ENCODE data around the gene MPDZ.

DNA sequence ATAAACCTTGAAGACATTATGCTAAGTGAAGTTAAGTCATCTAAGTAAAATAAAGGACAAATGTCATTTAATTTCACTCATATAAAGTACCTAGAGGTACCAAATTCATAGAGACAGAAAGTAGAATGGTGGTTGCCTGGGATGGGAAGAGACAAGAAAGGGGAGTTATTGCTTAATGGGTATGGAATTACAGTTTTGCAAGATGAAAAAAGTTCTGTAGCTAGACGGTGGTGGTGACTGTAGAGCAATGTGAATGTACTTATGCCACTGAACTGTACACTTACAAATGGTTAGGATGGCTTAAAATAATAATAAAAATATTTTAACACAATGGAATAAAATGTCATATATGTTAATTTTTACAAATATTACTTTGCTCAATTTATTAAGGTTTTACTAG lies 128.0 kb downstream of the MPDZ start:
- TF ChIP-seq, protein P1, sequence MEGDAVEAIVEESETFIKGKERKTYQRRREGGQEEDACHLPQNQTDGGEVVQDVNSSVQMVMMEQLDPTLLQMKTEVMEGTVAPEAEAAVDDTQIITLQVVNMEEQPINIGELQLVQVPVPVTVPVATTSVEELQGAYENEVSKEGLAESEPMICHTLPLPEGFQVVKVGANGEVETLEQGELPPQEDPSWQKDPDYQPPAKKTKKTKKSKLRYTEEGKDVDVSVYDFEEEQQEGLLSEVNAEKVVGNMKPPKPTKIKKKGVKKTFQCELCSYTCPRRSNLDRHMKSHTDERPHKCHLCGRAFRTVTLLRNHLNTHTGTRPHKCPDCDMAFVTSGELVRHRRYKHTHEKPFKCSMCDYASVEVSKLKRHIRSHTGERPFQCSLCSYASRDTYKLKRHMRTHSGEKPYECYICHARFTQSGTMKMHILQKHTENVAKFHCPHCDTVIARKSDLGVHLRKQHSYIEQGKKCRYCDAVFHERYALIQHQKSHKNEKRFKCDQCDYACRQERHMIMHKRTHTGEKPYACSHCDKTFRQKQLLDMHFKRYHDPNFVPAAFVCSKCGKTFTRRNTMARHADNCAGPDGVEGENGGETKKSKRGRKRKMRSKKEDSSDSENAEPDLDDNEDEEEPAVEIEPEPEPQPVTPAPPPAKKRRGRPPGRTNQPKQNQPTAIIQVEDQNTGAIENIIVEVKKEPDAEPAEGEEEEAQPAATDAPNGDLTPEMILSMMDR (conservative IDR thresholded peaks at IDR 0.05; ENCODE audit: low read depth in 2 of 2), result no peak
- no peak for TF ChIP-seq EZH2 (IDR thresholded peaks at IDR 0.05; ENCODE audit: low read depth, unreplicated experiment)
- no peak for TF ChIP-seq STAT1 (IDR thresholded peaks at IDR 0.05; ENCODE audit: unreplicated experiment)
- TF ChIP-seq EZH2phosphoT487 (IDR thresholded peaks at IDR 0.05; ENCODE audit: unreplicated experiment), result no peak
- TF ChIP-seq CREB1 (CRISPR knock-in tag; IDR thresholded peaks at IDR 0.05; ENCODE audit: low read depth), result no peak
- no peak for TF ChIP-seq POLR2AphosphoS5 (IDR thresholded peaks at IDR 0.05; ENCODE audit: low read depth)
- no peak for TF ChIP-seq ZNF114 (CRISPR knock-in tag; IDR thresholded peaks at IDR 0.05)
- TF ChIP-seq JUNB (IDR thresholded peaks at IDR 0.05; ENCODE audit: unreplicated experiment), result no peak
- TF ChIP-seq, protein P2, sequence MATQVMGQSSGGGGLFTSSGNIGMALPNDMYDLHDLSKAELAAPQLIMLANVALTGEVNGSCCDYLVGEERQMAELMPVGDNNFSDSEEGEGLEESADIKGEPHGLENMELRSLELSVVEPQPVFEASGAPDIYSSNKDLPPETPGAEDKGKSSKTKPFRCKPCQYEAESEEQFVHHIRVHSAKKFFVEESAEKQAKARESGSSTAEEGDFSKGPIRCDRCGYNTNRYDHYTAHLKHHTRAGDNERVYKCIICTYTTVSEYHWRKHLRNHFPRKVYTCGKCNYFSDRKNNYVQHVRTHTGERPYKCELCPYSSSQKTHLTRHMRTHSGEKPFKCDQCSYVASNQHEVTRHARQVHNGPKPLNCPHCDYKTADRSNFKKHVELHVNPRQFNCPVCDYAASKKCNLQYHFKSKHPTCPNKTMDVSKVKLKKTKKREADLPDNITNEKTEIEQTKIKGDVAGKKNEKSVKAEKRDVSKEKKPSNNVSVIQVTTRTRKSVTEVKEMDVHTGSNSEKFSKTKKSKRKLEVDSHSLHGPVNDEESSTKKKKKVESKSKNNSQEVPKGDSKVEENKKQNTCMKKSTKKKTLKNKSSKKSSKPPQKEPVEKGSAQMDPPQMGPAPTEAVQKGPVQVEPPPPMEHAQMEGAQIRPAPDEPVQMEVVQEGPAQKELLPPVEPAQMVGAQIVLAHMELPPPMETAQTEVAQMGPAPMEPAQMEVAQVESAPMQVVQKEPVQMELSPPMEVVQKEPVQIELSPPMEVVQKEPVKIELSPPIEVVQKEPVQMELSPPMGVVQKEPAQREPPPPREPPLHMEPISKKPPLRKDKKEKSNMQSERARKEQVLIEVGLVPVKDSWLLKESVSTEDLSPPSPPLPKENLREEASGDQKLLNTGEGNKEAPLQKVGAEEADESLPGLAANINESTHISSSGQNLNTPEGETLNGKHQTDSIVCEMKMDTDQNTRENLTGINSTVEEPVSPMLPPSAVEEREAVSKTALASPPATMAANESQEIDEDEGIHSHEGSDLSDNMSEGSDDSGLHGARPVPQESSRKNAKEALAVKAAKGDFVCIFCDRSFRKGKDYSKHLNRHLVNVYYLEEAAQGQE (IDR thresholded peaks at IDR 0.05; ENCODE audit: unreplicated experiment), result no peak
- TF ChIP-seq NANOG (IDR thresholded peaks at IDR 0.05; ENCODE audit: borderline replicate concordance), result no peak
- TF ChIP-seq ZNF331 (CRISPR knock-in tag; IDR thresholded peaks at IDR 0.05; ENCODE audit: low read depth), result no peak
- TF ChIP-seq, protein P3, sequence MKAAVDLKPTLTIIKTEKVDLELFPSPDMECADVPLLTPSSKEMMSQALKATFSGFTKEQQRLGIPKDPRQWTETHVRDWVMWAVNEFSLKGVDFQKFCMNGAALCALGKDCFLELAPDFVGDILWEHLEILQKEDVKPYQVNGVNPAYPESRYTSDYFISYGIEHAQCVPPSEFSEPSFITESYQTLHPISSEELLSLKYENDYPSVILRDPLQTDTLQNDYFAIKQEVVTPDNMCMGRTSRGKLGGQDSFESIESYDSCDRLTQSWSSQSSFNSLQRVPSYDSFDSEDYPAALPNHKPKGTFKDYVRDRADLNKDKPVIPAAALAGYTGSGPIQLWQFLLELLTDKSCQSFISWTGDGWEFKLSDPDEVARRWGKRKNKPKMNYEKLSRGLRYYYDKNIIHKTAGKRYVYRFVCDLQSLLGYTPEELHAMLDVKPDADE (IDR thresholded peaks at IDR 0.05), result no peak

Measured in GM23338 (cell line).